ENCODE measurements around the gene TTLL5. TPM values are rescaled to one million over a fixed set of nuclear protein-coding genes. Genes with fewer than 3 reads are reported as not detected.

Gene TTLL5
- polyA plus RNA-seq, 1 of the 3 experiments (the other 2 are of a cell fraction): 9.6 TPM

- H3K9ac ChIP-seq: no peak overlapping the region
- no peaks in the 10 kb centered on the region for H3K27me3 ChIP-seq (ENCODE audit: insufficient read depth)
- H3K4me1 ChIP-seq (ENCODE audit: control insufficient read depth in 1 of 2, insufficient read depth in 2 of 2, low read depth in 1 of 2, low read length in 1 of 2): peaks cover 7% of the 10 kb centered on the region in 2 experiments; a peak in 3 of 4 replicates
- no peak overlapping the region for H3K4me2 ChIP-seq
- H3F3A ChIP-seq (replicated peaks; ENCODE audit: insufficient read depth): no peaks in the 10 kb centered on the region
- H3K9me2 ChIP-seq: no peaks in the 10 kb centered on the region
- no peaks in the 10 kb centered on the region for H3K79me2 ChIP-seq (ENCODE audit: insufficient read depth)
- WGBS (ENCODE audit: low lambda C conversion rate): 89% methylated on average over 3 of the region's 3 CpGs
- DNase-seq: no peak
- H3K27ac ChIP-seq (ENCODE audit: low read depth in 2 of 2, low read length in 1 of 2): no peak overlapping the region
- H3K4me3 ChIP-seq (ENCODE audit: low read depth in 2 of 2, low read length in 1 of 2): no peak overlapping the region
- H4K20me1 ChIP-seq (ENCODE audit: insufficient read depth): no peaks in the 10 kb centered on the region
- no peak for TF ChIP-seq JUND (IDR thresholded peaks at IDR 0.05)
- peak; percentile 83 for TF ChIP-seq RFX5 (IDR thresholded peaks at IDR 0.05; ENCODE audit: low read length)
- ChIA-PET CTCF (interaction anchor here (0.9 to 1.7 kb wide), 3 partner anchors 22 to 147 kb away, joined by 3 to 4 read pairs (median 4); no protein-coding TSS in a partner anchor), POLR2A (no interaction called here)
- H2AFZ ChIP-seq (ENCODE audit: low read depth): no peak overlapping the region
- H3K9me3 ChIP-seq: no peaks in the 10 kb centered on the region
- H3K36me3 ChIP-seq (replicated peaks in 1 of 2; ENCODE audit: control insufficient read depth in 1 of 2, insufficient read depth in 2 of 2, low read length in 1 of 2): peaks cover 0 to 4% of the 10 kb centered on the region in 2 experiments
These were observed 170.9 kb downstream of the TTLL5 start for GRCh38 chr14:75831952-75832351.

DNA sequence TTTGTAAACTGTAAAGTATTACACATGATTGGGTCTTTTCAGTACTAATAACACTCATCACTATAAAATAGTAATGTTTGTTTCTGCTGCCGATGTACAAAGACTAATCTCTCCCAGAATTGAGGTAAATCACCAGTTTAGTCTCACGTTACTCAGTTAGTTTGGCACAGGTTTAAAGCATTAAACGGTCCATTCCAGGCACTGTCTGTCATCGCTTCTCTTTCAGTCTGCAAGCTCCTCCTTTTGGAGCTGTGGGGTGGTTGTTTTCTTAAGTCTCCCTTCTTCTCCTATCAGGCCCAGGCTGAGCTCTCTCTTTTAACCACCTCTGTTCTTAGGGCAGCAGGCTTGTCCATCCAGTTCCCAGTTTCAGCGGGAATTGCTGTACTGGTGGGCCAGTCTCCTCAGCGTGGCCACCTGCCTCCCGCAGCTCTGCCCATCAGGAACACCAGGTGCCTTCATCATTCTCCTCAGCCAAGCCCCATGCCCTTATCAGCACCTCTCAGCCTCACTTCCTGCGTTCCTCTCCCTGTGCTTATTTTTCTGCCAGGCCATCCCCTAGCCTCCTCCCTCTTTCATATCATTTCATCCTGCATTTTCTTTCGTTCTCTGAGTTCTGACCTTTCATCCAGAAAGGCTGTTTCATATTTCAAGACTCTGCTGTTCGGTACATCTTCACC, 171.7 kb downstream of the TTLL5 start:
- Histone ChIP-seq H3K9ac (no peak overlapping the region), H3K9me3 (no peaks in the 10 kb centered on the region), H3K9me2 (no peaks in the 10 kb centered on the region), H3K27ac (ENCODE audit: low read depth in 2 of 2, low read length in 1 of 2) (no peak overlapping the region), H2AFZ (ENCODE audit: low read depth) (no peak overlapping the region), H3K79me2 (ENCODE audit: insufficient read depth) (no peaks in the 10 kb centered on the region), H3K4me3 (ENCODE audit: low read depth in 2 of 2, low read length in 1 of 2) (no peak overlapping the region), H3K27me3 (ENCODE audit: insufficient read depth) (no peaks in the 10 kb centered on the region), H3K4me1 (ENCODE audit: control insufficient read depth in 1 of 2, insufficient read depth in 2 of 2, low read depth in 1 of 2, low read length in 1 of 2) (peaks cover 7% of the 10 kb centered on the region in 2 experiments; a peak in 3 of 4 replicates), H3F3A (replicated peaks; ENCODE audit: insufficient read depth) (no peaks in the 10 kb centered on the region), H4K20me1 (ENCODE audit: insufficient read depth) (no peaks in the 10 kb centered on the region), H3K36me3 (replicated peaks in 1 of 2; ENCODE audit: control insufficient read depth in 1 of 2, insufficient read depth in 2 of 2, low read length in 1 of 2) (peaks cover 0 to 3% of the 10 kb centered on the region in 2 experiments), H3K4me2 (no peak overlapping the region)
- POLR2A ChIA-PET: no interaction called here
- CTCF ChIA-PET: interaction anchor here (1.7 kb wide), 1 partner anchor 74 kb away, joined by 4 read pairs; no protein-coding TSS in a partner anchor
- DNase-seq: no peak
- TF ChIP-seq GABPA (IDR thresholded peaks at IDR 0.05; ENCODE audit: low read depth) (no peak), TEAD4 (IDR thresholded peaks at IDR 0.05; ENCODE audit: borderline replicate concordance, insufficient read depth) (no peak), MXI1 (IDR thresholded peaks at IDR 0.05; ENCODE audit: low read depth, low read length) (no peak)
- TF ChIP-seq, protein P1, sequence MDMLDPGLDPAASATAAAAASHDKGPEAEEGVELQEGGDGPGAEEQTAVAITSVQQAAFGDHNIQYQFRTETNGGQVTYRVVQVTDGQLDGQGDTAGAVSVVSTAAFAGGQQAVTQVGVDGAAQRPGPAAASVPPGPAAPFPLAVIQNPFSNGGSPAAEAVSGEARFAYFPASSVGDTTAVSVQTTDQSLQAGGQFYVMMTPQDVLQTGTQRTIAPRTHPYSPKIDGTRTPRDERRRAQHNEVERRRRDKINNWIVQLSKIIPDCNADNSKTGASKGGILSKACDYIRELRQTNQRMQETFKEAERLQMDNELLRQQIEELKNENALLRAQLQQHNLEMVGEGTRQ (IDR thresholded peaks at IDR 0.05; ENCODE audit: borderline replicate concordance, low read depth, low read length): no peak
- 86% methylated on average over 10 of the region's 10 CpGs for WGBS (ENCODE audit: low lambda C conversion rate)

- Histone ChIP-seq H3K4me3 (ENCODE audit: low read depth in 2 of 2, low read length in 1 of 2) (no peak overlapping the region), H3K9me3 (no peaks in the 10 kb centered on the region), H3K36me3 (replicated peaks in 1 of 2; ENCODE audit: control insufficient read depth in 1 of 2, insufficient read depth in 2 of 2, low read length in 1 of 2) (peaks cover 0 to 3% of the 10 kb centered on the region in 2 experiments), H3K9me2 (no peaks in the 10 kb centered on the region), H3K9ac (no peak overlapping the region), H3K27ac (ENCODE audit: low read depth in 2 of 2, low read length in 1 of 2) (no peak overlapping the region), H3K27me3 (ENCODE audit: insufficient read depth) (no peaks in the 10 kb centered on the region), H3F3A (replicated peaks; ENCODE audit: insufficient read depth) (no peaks in the 10 kb centered on the region), H4K20me1 (ENCODE audit: insufficient read depth) (no peaks in the 10 kb centered on the region), H3K79me2 (ENCODE audit: insufficient read depth) (no peaks in the 10 kb centered on the region), H3K4me1 (ENCODE audit: control insufficient read depth in 1 of 2, insufficient read depth in 2 of 2, low read depth in 1 of 2, low read length in 1 of 2) (peaks cover 7% of the 10 kb centered on the region in 2 experiments; a peak in 3 of 4 replicates), H2AFZ (ENCODE audit: low read depth) (no peak overlapping the region), H3K4me2 (no peak overlapping the region)
- ChIA-PET POLR2A (no interaction called here), CTCF (interaction anchor here (1.7 kb wide), 1 partner anchor 73 kb away, joined by 4 read pairs; no protein-coding TSS in a partner anchor)
- 94% methylated on average over 2 of the region's 2 CpGs for WGBS (ENCODE audit: low lambda C conversion rate)
- no peak for DNase-seq
- no peak for TF ChIP-seq TAF1 (IDR thresholded peaks at IDR 0.05; ENCODE audit: borderline replicate concordance, low read depth, low read length)
- no peak for TF ChIP-seq RFX5 (IDR thresholded peaks at IDR 0.05; ENCODE audit: low read length)
- no peak for TF ChIP-seq EZH2phosphoT487 (IDR thresholded peaks at IDR 0.05; ENCODE audit: borderline replicate concordance, low read depth)
- TF ChIP-seq, protein P2, sequence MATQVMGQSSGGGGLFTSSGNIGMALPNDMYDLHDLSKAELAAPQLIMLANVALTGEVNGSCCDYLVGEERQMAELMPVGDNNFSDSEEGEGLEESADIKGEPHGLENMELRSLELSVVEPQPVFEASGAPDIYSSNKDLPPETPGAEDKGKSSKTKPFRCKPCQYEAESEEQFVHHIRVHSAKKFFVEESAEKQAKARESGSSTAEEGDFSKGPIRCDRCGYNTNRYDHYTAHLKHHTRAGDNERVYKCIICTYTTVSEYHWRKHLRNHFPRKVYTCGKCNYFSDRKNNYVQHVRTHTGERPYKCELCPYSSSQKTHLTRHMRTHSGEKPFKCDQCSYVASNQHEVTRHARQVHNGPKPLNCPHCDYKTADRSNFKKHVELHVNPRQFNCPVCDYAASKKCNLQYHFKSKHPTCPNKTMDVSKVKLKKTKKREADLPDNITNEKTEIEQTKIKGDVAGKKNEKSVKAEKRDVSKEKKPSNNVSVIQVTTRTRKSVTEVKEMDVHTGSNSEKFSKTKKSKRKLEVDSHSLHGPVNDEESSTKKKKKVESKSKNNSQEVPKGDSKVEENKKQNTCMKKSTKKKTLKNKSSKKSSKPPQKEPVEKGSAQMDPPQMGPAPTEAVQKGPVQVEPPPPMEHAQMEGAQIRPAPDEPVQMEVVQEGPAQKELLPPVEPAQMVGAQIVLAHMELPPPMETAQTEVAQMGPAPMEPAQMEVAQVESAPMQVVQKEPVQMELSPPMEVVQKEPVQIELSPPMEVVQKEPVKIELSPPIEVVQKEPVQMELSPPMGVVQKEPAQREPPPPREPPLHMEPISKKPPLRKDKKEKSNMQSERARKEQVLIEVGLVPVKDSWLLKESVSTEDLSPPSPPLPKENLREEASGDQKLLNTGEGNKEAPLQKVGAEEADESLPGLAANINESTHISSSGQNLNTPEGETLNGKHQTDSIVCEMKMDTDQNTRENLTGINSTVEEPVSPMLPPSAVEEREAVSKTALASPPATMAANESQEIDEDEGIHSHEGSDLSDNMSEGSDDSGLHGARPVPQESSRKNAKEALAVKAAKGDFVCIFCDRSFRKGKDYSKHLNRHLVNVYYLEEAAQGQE (IDR thresholded peaks at IDR 0.05; ENCODE audit: low read depth, low read length): no peak
- no peak for TF ChIP-seq GABPA (IDR thresholded peaks at IDR 0.05; ENCODE audit: low read depth)
- TF ChIP-seq RAD21 (IDR thresholded peaks at IDR 0.05; ENCODE audit: low read length): no peak
- TF ChIP-seq, protein P1 (IDR thresholded peaks at IDR 0.05; ENCODE audit: borderline replicate concordance, low read depth, low read length): no peak
- TF ChIP-seq FOXJ3 (CRISPR knock-in tag; IDR thresholded peaks at IDR 0.05): no peak
- TF ChIP-seq TEAD4 (IDR thresholded peaks at IDR 0.05; ENCODE audit: borderline replicate concordance, insufficient read depth): no peak
- no peak for TF ChIP-seq NFIC (IDR thresholded peaks at IDR 0.05; ENCODE audit: borderline replicate concordance)
- TF ChIP-seq EP300 (IDR thresholded peaks at IDR 0.05; ENCODE audit: borderline replicate concordance in 1 of 2, low read depth in 1 of 2, low read length in 1 of 2): no peak
These were observed 172.4 kb downstream of the TTLL5 start for GRCh38 chr14:75833326-75834020.

All from SK-N-SH (cell line).